ENCODE measurements around the gene FOXK2.
A peak's percentile ranks its signal among the peaks of the same experiment; 100 is the strongest.

Gene FOXK2

DNA sequence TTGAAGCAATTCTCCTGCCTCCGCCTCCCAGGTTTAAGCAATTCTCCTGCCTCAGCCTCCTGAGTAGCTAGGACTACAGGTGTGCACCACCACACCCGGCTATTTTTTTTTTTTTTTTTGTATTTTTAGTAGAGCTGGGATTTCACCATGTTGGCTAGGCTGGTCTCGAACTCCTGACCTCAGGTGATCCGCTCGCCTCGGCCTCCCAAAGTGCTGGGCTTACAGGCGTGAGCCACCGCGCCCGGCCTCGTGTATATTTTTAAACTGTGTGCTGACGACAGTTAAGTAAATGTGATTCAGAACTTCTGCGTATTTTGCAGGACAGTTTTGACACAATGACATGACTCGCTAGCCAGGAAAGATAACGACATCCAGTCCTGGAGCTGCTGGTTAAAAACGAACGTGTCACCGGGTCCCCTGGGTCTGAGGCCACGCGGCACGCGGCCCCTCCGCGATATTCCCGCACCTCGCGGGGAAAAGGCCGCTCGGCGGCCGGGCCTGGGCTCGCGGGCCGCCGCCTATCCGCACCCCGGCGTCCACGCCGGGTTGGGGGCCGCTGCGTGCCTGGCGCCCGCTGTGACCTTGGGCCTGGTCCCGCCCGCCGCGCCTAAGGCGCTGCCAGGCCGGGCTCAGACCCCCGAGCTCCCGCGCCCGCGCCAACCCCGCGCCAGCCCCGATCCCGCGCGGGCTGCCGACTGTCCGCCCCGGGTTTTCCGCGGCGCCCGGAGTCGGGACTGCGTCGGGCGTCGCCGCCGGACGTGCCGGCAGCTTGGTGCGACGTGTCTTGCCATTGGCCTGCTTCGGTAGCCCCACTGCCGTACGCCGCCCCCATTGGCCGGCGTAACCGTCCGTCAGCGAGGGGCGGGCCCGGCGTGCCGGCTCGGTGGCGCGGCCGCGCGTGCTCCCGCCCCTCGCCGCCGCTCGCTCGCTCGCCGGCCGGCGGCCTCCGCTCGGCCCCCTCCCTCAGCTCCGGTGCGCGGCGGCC, at the start of gene FOXK2:
Gene FOXK2 (plus strand): TSS at position 907 of the 985 bp plus-strand sequence. CDS start 157 bp downstream, outside the sequence.
- DNase-seq, result peak; percentile 88

DNA sequence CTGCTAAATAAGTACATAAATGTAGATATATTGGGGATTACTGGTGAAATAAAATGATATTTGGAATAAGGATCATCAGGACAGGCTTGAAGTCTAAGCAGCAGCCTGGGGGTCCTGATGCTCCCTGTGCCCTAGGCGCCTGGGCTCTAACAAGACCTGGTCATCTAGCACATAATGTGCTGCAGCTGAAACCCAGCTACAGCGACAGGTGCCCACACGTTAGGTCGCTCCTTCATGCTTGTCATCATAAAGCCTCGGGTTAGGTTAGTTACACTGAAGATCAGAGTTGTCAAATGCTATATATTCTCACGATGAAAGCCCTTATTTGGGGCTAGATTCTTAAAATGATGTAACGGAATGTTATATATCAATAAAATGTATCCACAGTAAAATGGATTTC, 49.5 kb upstream of the FOXK2 start:
- no peak for DNase-seq

DNA sequence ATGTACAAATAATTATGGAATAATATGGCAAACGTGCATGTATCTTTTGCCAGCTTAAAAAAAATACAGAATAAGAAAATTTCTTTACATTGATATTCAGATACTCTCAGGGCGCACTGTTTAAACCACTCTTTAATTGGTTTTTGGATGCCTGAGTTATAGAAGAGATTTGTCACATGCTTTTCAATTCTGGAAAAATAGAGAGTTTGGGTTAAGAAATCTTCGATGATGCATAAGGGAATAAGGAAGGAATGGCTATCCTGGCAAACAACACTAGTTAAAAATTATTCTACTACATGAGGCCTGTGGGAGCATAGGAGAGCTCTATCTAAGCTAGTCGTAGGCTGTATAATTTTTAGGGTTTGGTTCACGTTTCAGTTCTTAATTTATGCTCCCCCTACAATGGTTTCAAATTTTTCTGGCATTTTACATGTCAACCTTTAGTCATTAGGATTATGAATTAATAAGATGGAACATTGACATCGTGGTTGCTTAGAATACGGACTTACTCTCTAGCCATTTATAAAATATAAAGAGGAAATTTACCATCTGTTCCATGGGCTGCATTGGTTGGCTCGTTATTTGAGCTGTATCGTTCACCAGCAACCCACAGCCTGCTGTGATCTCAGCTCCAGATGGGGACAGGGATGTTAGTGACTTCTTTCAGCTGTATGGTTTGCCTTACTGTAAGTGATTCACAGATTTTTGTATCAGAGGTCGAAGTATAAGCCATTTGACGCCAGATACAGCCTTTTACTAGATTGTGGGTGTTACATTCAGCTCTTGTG, 45.1 kb upstream of the FOXK2 start:
- peak; percentile 94 for DNase-seq

DNA sequence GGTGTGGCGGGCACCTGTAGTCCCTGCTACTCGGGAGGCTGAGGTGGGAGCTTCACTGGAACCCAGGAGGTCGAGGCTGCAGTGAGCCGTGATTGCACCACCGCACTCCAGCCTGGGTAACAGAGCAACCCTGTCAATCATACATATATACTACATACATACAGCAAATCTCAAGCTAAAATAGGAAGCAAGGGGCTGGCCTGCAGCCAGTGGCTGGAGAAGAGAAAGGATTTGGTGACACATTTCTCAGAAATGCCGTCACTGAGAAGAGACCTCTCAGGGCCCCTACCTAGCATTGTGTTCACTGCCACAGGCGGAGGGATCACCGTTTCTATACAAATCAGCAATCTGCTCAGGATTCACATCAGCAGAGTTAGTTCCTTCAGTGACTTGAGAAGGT, 44.1 kb upstream of the FOXK2 start:
- no peak for DNase-seq

DNA sequence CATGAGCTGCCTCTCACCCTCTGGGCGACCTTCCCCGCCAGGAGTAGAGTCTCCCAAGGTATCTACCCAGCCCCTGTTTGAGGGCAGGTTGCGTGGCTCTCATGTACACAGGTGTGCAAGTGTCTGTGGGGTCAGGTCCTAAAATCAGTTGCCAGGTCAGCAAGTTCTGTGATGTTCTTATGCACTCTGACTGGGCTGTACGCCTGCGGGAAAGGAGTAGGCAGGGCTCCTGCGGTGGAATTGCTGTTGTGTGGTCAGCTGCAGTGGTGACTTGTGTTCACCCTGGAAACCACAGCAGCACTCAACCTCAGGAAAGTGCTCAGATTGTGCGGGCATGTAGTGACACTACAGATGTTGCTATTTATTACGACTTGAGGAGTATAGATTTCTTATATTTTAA, 41.6 kb upstream of the FOXK2 start:
- DNase-seq, result no peak

DNA sequence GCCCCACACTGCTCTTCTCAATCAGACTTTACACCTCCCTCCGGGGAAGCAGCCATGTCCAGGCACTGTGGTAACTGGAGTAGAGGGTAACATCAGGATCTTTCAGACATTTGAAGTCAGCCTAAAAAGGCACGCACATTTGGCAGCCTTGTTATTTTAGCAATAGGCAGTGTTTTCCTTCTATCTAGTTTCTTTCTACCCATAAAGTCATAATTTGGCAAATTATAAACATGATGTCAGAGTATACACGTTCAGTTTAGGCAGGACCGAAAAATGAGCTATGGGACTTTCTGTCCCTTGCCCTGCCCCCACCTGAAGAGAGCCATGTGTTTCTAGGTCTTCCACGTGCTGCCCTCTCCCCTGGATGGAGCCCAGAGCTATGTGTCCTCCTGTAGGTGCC, 39.9 kb upstream of the FOXK2 start:
- DNase-seq, result no peak

DNA sequence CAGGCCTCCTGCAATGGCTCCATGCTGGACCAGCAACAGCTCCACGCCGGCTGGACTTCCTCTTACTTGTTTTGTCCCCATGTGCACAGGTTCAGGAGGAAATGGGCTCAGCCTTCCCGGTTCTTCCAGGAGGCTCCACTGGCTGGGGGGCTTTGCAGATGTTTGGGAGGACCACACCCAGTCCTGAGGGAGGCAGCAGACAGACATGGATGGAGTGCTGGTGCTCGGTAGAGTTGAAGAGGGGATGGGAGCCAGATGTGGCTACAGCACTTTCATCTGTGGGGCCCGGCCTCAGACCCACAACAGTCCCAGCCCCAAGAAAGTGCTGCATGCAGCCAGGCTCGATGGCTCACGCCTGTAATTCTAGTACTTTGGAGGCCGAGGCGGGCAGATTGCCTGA, 39.2 kb upstream of the FOXK2 start:
- DNase-seq, result no peak

DNA sequence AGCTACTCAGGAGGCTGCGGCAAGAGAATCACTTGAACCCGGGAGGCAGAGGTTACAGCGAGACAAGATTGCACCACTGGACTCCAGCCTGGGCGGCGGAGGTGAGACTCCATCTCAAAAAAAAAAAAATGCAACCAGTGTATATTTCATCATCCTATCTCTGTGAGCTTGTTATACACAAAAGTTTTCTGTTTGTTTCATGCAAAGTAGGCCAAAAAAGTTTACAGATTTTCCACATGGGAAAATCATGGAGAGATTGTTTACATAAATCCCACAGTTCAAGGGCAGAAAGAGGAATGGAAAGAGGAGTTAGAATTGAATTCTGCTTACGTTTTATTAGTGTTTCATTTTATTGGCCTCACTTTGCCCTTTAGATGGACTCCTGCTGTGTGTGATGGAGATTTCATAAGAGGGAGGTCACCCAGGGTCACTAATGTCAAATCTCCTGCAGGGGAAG, 36.3 kb upstream of the FOXK2 start:
- DNase-seq, result no peak

DNA sequence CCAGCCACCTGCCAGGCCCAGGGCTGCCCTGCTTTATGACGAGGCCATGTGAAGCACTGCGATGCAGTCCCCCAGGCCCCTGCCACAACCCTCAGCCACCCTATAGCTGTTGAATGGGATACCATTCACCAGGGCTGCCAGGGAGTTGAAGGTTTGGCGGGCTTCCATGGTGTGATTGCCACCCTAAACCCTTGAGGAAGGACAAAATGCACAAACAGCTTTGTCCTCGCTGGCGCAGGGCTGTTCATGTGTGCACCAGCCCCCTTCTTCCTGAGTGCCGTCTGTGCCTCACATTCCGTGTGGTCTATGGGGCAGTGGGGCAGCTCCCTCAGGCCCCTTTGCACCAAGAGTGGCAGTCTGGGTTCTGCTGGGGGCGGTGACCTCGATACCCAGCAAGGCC, 35.7 kb upstream of the FOXK2 start:
- no peak for DNase-seq

DNA sequence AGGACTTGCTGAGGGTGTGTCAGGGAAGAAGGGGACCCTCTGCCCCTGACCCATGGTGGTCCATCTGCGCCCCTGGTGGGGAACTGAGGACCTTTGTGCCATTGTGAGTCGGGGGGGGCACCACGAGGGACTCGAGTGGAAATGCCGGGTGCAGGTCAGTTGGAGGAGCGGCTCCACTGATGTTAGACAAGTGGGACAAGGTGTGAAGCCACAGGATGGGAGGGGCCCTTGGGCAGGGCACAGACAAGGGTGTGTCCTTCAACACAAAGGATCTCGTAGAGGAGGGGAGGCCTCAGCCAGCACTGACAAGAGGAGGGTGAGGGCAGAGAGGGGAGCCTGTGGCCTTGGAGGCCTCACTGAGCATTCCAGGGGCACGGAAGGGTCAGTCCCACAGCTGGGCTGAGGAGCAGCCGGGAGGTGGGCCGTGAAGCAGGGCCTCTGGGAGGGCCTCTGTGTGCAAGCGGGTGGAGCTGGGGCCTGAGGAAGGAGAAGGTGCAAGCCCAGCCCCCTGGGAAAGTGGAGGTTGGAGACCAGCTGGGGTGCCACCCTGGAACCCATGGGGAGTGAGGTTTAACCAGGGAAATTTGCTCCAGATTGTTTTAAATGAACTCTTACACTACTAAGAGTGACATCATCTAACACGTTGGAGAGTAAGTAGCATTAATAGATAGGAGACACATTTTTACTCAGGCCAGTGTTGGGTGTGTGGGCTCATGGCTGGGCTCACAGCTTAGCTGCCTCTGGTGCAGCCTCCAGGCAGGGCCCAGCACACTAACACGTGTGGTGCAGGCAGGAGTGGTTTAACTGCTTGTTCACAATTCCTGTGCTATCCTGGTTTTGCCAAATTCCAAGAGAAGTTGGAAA, 33.1 kb upstream of the FOXK2 start:
- no peak for DNase-seq

DNA sequence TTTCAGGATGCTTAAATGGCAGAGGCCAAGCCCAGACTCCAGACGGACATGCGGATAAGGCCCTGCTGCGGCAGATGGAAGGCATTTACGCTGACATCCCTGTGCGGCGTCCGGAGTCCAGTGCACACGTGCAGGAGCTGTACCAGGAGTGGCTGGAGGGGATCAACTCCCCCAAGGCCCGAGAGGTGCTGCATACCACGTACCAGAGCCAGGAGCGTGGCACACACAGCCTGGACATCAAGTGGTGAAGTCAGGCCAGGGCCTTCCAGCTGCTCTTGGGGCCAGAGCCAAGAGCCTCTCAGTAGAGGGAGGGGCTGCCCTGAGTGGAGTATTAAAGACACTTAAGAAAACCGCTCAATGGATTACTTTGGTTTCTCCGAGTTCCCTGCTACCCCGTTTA, 31.6 kb upstream of the FOXK2 start:
- DNase-seq, result no peak

DNA sequence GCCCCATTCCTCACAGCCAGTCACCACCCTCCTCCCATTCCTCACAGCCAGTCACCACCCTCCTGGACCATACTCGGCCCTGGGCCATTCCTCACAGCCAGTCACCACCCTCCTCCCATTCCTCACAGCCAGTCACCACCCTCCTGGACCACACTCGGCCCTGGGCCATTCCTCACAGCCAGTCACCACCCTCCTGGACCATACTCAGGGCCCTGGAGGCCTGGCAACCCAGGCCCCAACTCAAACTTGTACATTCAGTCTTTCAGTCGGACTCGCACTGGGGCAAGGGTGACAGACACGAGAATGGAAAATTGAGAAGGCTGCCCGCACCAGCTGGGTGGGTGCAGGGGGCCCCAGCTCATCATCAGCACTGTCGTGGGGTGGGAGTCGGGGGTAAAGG, 30.4 kb upstream of the FOXK2 start:
- no peak for DNase-seq

DNA sequence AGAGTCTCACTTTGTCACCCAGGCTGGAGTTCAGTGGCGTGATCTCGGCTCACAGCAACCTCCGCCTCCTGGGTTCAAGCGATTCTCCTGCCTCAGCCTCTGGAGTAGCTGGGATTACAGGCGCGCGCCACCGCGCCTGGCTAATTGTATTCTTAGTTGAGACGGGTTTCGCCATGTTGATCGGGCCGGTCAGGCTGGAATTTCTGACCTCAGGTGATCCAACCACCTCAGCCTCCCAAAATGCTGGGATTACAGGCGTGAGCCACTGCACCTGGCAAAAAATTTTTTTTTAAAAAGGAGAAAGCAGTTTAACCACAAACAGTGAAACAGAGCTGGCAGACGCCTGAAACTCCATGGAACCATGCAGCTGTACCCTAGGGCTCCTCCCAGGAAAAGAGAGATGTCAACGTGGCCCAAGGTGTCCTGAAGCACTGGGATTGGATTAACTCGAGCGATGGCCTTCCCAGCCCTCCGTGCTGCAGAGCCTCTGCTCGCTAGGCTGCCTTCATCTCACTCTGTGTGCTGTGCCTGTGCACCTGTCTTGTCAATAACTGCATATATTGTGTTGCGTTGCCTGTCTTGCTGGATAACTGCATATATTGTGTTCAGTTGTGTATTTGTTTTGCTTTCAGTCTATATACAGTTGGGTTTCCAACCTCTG, 29.6 kb upstream of the FOXK2 start:
- DNase-seq, result peak; percentile 70

DNA sequence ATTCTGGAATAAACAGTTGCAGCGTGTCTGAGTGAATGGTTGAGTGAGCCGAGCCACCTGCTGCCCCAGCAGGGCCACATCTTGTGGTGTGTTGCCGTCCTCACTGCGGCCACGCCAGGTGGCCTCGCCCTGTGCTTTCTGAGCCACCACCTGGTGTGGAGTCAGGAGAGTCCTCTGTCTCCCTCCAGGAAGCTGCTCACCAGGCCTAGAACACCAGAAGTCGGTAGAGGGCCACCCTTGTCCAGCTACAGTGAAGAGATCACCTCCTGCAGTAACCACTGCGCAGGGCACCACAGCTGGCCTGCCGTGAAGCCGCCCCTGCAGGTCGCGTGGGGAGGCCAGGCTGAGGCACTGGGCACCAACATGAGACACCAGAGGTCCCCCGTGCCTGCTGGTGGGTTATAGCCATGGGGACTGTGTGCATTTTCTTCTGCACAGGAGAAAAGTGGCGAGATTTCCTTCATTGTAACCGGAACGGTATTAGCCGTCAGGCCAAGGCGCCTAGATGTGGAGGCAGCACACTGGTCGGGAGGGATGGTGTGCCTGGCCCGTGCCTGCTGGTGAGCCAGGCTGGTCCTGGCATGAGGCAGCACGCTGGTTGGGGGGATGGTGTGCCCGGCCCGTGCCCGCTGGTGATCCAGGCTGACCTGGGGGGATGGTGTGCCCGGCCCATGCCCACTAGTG, 28.9 kb upstream of the FOXK2 start:
- peak; percentile 71 for DNase-seq

DNA sequence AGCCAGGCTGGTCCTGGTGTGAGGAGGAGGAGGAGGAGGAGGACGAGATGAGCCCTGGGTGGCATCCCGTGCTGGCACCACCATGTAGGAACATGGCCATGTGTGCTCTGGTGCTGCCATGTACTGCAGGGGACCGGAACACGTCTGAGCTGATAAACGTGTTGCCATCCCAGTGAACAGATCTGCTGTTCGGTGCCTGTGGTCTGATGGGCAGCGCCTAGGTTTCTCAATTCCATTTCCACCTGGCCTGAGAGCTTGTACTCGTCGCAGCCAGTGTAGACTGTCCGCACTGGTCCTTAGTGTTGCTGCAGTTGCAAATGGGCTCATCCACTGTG, 28.4 kb upstream of the FOXK2 start:
- DNase-seq, result no peak

DNA sequence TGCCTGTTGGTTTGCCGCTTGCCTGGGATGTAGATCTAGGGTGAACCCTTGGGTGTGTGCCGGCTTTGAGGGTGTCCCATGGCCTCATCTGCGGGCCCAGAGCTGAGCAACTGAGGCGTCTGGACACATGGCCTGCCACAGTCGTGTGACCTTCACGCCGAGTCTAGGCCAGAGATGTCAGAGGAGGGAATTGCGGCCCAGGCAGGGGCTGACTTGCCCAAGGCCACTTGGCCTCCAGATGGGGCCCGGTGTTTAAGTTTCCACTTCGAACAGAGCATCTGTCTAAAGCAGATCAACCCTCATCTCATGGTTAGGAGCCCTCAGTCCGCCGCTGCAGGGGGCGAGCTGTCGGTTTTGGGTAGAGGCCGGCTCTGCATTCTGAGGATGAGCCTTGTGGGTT, 28.0 kb upstream of the FOXK2 start:
- no peak for DNase-seq

DNA sequence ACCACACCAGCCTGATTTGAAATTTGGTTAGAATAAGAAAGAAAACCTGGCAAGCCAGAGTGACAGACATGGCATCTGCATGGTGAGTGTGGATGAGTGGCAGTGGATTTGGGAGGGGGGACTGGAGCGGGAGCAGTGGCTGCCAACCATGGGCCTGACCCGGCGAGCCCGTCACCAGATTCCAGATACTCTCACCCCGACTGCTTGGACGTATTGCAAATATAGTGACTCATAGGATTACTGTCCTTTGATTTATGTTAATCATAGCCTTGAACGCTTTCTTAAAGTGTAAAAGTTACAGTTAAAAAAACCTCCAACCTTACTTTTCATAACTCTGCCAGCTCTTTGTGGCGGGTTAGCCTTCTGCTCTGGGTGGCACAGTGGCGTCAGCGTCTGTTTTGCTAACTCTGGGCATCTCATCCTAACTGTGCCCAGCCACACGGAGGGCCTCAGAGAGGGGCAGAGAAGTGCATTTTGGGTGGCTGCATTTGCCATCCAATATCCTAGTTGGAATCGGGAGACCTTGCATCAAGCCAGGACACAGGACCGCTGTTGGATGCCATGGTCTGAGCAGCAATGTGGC, 26.8 kb upstream of the FOXK2 start:
- DNase-seq, result no peak

DNA sequence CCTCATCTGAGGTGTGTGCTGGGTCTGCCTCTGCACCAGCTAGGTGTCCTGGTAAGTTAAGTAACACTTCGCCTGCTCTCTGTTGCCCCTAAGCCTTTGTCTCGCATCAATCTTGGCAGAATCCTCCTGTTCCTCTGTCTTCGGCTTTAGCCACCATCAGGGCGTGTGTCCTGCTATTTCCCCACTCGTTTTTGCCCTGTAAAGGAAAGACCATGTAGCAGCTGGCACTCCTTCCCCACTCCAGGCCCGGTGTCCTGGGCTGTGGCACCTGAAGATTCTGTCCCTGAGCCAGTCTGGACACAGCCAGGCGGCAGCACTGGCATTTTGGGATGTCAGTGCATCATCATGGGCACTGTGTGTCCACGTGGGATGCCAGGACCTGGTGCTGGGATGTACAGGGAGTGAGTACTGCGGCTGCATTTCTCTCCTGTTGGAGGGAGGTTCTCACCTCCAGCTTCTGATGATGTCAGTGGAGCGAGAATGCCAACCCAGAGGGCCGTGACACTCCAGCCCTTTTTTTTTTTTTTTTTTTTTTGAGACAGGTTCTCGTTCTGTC, 26.2 kb upstream of the FOXK2 start:
- no peak for DNase-seq

DNA sequence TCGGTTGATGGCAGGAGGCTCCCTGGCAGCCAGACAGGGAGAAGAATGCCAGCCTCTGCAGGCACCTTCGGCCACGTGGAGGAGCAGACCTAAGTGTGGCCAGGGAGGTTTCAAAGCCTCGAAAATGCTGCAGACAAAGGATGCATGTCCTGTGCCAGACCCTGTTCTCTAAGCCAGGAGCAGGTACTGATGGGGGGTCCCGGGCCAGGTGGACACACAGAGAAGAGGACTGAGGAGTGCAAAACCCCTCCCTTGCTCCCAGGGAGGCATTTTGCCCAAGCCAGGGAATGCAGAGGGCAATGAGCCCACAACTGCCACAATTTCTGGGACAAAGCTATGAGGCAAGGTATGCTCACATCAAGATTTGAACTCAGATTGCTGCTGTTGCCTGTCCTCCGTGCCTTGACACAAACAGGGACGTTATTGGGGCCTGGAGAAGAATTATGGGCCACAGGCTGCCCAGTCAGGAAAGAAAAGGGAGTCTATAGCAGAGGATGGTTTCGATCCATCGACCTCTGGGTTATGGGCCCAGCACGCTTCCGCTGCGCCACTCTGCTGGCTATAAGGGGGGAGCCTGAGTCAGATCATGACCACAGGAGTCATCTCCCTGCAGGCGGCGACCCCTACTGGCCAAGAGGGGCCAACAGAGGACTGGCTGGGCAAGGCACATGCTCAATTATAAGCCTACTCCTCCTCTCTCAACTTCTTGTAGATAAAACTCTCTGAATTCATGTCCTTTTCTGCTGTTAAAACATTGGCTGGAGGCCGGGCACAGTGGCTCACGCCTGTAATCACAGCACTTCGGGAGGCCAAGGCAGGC, 25.1 kb upstream of the FOXK2 start:
- peak; percentile 80 for DNase-seq

DNA sequence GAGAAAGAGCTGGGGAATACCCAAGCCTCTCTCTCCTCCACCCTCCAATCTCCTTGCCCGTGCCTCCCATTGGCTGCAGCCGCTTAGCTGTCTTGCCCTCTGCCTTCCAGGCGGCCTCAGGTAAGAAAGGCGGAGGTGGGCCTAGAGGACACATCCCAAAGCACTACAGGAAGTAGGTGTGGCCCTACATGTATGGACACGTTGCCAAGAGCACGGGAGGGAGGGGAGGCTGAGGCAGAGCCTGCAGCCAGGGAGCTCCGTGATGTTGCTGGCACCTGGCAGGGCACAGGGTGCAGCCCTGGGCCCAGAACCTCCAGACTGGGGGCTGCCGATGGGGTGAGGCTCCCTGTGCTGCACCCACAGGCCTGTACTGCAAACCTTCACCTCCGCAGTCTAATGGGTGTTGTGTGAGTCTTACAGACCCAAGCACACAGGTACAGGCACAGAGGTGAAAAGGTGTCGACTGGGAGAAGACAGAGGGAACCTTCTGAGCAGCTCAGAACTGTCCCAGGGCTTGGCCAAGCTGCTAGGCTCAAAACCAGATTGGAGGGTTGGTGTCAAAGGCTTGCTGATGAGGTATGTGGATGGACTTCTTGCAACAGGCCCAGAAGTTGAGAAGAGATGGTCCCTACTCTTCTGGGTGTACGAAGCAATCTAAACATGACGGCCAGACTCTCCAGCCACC, 23.5 kb upstream of the FOXK2 start:
- DNase-seq, result no peak

Measured in NCI-H2171 treated with DMSO at 0.1 percent for 48 hours (cell line).